GM19468 (cell line): ENCODE measurements around the gene ESYT2.

ENCODE experiments used
- ATAC-seq: cut with Tn5 transposase; IDR thresholded peaks from one replicate; pipeline ENCODE4 v1.9.1; 2021; ENCODE audit warnings: mild to moderate bottlenecking, moderate library complexity, moderate number of reproducible peaks; ENCODE audit not compliant: unreplicated experiment; ENCODE audit errors: extremely low read depth

The ESYT2 gene

DNA sequence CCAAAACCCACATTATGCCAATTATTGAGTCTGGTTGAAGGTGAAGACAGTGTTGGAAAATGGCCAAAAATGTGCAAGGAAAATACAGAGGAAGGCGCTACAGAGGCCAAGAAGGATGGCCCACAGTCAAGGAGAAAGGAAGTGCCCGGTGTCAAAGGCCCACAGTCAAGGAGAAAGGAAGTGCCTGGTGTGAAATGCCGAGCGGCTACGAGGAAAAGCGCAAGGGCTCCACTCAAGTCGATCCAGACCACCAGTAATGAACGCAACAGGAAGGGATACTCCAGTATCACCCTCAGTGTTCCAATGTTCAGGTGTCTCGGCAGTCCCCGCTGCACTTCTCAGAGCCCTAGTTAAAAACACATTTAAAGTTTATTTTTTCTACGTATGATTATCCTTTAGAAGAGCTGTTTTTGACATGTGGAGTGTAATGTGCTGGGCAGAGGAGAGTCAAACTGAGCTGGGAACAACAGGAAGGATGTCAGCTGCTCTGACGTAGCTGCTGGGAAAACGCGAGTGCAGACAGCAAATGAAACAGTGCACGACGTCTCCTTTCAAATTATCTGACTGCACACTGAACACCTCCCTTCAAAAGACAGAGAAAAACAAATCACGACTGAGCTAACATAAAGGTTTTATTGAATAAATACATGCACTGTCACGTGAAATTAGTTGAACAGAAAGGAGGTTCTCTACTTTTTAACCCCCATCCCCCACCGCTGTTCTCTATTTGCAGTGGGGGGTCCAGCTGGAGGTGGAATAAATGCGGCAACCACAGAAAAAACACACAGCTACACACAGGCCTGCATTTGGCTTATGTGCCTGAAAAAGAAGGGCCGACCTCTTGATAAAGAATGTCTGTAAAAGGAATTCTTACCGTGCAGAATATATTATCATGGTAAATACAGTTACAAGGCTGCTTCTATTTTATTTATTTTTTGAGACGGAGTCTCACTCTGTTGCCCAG lies 98.6 kb downstream of the ESYT2 start:
- no peak for ATAC-seq

DNA sequence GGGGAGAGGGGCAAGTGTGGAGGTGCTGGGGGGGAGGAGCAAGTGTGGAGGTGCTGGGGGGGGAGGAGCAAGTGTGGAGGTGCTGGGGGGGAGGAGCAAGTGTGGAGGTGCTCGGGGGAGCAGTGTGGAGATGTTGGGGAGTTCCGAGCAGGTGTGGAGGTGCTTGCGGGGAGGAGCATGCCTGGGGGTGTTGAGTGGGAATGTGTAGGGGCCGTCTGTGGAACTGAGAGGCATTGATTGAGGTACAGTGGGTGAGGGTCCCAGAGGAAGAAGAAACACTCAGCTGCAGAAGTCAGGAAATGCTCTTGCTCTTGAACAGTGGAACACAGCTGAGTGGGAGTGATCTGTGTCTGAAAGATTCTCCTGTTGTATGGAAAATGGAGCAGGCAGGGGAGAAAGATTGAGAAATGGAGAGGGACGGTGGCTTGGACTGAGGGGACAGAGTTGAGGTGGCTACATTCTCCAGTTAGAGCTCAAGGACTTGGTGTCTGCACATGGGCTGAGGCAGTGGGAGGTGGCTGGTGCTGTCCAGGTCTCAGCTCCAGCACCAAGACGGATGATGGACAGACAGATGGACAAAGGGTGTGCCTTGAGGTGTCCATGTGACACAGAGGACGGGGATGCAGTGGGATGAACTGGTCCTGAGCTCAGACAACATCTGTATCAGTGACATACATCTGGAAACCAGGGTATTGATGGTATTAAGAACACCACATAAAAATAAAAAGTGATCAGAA lies 99.5 kb downstream of the ESYT2 start:
- ATAC-seq: no peak

DNA sequence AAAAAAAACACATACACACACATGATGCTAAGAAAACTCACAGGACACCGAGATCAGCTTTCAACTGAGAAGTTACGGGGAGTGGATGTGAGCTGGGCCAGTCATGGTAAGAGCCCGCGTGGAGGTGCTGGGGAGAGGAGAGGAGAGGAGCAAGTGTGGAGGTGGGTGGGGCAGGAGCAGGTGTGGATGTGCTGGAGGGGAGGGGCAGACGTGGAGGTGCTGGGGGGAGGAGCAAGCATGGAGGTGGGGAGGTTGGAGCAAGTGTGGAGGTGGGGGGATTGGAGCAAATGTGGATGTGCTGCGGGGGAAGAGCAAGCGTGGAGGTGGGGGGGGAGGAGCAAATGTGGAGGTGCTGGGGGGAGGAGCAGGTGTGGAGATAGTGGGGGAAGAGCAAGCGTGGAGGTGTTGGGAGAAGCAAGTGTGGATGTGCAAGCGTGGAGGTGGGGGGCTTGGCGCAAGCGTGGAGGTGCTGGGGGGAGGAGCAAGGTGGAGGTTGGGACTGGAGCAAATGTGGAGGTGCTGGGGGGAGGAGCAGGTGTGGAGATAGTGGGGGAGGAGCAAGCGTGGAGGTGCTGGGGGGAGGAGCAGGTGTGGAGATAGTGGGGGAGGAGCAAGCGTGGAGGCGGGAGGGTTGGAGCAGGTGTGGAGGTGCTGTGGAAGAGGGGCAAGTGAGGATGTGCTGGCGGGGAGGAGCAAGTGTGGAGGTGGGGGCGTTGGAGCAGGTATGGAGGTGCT lies 100.2 kb downstream of the ESYT2 start:
- ATAC-seq: no peak

DNA sequence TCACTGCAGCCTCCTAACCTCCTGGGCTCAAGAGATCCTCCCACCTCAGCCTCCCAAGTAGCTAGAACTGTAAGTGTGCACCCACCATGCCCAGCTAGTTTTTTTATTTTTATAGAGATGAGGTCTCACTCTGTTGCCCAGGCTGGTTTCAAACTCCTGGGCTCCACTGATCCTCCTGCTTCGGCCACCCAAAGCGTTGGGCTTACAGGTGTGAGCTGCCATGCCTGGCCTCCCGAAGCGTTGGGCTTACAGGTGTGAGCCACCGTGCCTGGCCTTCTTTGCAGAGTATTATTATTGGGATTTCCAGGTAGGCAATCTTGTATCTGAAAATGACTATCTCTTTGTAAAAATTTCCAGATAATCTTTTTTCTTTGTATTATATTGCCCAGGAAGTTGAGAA lies 101.6 kb downstream of the ESYT2 start:
- ATAC-seq: no peak

DNA sequence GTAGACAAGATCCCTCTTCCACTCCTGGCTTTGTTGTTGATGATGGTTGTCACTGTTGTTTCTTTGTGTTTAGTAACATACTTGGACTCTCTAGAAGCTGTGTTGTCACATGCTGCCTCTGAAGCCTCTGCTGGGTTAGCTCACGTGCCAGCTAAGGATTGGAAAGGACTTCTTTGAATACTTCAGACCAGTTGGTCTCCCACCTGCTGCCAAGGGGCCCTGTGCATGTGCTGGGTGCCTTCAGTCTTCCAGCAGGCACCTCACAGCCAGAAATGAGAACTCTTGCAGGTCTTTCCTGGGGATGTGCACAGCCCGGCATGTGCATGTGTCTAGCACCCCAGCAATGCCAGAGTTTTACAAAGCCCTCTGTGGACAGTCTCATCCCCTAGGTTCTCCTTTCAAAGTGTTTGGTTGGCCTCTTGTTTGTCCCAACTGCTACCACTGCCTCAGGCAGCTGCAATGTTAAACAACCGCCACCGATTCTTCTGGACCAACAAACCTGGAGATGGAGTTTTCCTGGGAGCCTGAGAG lies 103.0 kb downstream of the ESYT2 start:
- ATAC-seq: no peak

DNA sequence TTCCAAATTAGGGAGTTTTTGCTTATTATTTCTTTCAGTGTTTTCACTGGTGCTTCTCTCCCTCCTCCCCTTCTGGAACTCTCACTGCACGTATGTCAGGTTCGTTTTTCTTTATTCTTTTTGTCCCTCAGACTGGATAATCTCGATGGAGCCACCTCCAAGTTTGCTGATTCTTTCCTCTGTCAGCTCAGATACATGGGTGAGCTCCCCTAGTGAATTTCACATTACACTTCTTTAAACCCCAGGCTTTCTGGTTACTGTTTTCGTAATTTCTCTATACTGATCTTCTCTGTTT lies 103.9 kb downstream of the ESYT2 start:
- no peak for ATAC-seq

DNA sequence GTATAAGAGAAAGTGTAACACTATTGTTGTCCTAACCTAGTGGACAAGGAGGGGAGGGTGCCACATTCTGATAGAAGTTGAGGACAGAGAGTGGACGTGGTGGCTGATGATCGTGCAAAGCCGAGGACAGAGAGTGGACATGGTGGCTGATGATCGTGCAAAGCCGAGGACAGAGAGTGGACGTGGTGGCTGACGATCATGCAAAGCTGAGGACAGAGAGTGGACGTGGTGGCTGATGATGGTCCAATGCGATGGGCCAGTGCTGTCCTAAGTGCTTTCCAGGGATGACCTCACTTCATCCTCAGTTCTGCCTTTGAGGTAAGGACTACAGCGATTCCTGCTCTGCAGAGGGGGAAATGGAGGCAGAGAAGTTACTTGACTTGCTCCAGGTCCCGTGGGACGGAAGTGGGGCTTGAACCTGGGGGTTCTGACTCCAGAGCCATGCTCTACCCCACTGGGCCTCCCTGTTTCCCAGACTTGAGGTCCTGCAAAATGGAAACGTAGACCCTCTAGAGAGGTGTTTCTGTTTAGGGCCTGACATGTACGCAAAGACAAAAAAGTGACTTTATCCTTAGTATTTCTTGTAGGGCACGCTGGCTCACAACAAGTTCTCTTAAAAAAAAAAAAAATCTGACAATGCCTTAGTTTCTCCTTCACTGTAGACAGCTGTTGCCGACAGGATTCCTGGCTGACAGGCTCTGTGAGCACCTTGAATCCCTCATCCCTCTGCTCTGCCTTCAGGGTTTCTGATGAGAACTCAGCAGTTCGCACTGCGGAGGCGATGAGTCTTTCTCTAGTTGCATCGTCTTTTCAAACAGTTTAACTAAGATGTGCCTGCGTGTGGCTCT lies 104.4 kb downstream of the ESYT2 start:
- ATAC-seq: no peak

DNA sequence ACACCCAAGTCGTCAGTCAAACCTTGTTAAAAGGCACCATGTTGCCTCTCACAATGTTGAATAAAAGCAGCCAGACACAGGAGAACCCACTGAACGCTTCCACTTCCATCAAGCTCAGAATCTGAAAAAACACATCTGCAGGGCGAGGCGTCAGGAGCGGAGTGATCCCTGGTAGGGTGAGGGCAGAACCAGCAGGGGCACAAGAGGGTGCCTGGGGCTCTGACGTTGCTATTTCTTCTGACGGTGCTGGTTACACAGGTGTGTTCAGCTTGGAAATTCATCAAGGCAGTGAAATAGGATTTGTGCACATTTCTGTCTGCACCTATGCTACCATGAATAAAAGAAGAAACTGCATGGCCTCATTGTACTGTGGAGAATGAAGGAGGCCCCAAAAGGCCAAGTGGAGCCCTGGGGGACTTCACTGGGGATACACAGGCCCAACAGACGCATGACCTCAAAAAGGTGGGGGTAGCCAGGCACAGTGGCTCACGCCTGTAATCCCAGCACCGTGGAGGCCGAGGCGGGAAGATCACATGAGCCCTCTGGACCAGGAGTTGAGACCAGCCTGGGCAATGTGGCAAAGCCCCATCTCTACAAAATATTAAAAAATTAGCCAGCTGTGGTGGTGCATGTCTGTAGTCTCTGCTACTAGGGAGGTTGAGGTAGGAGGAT lies 105.5 kb downstream of the ESYT2 start:
- ATAC-seq: no peak

DNA sequence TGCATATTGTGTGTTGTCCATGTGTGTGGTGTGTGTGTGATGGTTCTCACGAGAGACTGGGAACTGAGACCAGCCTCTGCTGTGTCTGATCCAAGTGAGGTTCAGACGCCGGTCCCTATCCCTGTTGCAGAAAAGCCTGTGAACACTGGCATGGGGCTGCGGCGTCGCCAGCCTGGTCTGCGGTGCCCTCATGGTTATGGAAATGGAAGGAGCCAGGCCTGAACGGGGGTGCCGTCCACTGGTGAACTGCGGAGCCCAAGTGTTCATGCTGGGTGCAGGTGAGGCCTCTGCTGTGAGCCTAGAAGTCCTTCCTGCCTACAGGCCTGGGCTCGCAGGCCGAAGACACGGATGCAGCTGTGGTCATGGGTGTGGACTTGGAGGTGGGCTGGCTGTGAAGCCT lies 106.0 kb downstream of the ESYT2 start:
- ATAC-seq: no peak

DNA sequence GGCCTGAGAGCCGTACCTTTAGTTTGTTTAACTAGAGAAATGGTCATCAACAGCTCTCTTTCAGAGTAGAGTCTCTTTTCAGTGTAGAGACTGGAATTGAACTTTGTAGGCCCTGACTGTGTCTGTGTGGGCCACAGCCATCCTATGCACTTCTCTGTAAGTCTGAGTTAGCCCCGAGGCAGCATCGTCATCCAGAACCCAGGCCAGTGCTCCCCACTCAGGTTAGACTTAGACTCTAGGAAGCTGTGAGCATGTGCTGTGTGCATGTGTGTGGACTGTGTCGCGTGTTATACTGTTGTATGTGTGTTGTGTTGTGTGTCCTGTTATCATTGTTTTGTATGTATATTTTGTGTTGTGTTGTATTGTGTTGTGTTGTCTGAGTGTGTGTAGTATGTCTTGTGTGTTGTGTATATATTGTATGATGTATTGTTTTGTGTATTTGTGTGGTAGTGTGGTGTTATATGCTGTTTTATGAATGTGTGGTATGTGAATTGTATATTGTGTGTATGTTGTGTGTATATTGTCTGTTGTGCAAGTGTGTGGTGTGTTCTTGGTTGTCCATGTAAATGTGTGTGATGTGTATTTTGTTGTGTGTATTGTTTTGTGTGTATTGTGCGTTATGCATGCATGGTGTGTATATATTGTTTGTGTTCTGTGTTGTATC lies 106.6 kb downstream of the ESYT2 start:
- no peak for ATAC-seq

DNA sequence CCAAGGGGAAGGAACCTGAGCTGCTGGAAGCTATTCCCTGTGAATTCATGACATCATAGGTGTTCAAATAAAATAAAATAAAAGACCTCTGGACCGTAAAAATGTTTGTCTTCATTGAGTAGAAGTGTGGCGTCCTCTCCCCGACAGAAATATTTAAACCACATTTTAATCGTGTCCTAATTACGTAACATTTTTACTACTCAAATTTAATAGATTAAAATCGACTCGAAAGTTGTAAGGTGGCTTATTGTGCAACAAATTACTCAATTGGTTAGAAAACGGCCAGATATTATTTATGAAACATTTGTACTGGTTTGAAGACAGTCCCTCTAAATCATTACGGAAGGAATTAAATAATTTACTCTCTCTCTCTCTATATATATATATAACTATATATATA lies 109.2 kb downstream of the ESYT2 start:
- ATAC-seq: no peak

DNA sequence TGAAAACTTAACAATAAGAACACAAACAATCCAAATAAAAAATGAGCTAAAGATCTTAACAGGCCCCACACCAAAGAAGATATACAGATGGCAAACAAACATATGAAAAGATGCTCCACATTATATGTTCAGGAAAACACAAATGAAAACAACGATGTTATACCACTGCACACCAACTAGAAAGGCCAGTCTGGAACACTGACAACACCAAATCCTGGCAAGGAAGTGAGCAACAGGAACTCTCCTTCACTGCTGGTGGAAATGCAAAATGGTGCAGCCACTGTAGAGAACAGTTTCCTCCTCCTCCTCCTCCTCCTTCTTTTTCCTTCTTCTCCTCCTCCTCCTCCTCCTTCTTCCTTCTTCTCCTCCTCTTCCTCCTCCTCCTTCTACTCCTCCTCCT lies 112.5 kb downstream of the ESYT2 start:
- no peak for ATAC-seq

DNA sequence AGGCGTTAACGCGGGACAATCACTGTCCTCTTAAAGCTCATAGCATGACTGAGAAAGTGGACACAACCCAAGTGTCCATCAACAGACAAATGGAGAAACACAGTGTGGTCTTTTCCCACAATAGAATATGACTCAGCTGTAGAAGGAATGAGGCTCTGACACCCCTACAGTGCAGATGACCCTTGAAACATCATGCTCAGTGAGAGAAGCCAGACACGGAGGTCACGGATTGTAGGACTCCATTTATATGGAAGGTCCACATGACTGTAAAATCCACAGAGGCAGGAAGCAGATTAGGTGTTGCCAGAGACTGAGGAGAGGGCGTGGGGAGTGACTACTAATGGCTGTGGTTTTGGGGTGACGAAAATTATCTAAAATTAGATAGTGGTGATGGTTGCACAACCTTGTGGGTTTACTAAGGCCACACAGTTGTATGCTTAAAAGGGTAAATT lies 118.6 kb downstream of the ESYT2 start:
- ATAC-seq: no peak

DNA sequence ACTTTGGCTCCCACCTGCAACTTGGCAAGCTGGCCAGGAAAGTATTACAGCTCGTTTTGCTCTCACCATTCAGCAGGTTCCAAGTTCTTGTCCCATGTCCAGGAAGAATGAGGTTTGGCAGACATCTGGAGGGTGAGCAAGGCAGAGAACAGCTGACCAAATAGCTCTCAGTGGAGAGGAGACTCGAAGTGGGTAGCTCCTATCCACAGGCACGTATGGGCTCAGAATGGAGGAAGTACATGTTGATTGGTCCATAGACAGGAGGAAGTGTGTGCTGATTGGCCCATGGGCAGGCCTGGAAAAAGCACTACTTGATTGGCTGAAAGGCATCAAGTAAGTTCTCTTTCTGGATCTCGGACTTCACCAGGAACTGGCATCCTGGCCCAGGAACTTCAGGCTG lies 121.7 kb downstream of the ESYT2 start:
- no peak for ATAC-seq

DNA sequence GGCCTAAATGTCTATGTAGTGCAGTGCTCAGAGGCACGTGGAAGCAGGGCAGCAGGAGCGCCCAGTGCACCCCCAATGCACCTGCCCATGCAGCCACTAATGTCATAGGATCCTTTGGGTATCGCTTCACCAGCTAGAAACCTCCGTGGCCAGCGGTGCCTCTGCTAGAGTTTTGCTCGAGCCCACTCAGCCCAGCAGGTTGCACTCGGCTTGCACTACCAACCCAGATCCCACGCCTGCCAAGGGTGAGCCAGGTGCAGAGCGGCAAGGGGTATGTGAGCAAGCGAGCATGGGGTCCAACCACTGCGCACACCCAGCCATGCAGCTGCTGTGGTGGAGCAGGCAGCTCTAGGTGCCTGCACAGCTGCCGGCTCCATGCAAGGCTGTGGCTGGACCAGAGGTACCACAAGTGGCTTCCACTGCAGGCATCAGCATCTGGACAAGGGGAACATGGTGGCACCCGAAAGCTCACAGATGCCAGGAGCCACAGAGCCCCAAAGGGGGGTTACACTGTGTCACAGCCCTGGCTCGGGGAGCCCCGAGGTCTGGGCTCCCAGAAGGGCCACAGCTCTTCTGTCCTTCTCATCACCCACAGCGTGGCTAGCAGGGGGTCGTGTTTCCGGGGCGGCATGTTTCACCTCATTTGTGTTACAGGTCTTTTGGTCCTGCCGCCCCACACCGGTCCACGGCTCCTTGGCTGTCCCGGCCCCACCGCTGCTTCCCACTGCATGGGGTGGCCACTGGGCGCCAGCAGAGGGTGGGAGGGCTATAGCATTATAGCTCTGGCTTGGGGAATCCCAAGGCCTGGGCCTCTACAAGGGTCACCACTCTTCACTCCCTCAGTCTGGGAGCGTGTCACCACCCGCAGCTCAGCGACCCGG lies 122.4 kb downstream of the ESYT2 start:
- ATAC-seq: no peak

DNA sequence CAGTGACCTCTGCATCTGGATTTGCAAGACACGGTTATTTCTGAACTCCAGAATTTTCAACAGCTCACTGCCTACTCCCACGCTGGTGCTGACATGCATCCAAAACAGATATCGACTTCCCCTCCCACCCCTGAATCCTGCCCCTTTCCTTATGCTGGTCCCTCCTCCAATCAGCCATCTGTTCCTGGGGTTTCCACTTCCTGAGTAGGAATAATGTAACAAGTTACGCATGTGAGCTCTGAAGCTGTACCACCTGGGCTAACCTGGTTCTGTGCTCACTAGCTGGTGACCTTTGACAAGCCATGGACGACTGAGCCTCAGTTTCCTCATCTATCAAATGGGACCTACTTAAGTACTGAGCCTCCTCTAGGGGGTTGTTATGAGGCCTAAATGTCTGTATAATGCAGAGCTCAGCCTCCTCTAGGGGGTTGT lies 123.0 kb downstream of the ESYT2 start:
- no peak for ATAC-seq

DNA sequence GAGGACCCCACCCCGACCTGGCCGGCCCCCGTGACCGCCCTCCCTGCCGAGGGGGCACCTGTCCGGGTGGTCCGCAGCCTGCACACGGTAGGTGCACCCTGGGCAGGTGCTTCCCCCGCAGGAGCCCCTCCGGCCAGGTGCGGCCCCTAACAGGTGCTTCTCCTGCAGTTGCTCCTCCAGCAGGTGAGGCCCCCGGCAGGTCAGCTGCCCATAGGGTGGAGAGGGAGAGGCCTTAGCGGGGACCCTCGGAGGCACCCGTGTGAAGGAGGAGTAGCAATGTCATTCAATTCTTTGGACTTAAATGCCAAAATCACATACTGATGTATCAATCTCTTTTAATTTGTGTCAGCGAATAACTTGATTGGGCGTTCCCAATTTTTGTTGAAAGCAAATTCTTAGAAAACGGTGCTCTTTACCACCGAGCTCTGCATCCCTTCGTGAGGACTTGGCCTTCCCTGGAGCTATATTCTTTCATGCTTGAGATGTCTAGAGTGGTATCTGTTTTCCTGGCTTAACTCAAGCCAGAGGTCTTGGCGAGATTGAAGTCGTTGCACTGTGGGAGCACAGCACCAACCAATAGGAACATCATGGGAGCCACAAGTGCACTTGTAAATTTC lies 124.0 kb downstream of the ESYT2 start:
- no peak for ATAC-seq
